ENCODE data around the gene ABCA2.

ABCA2 gene, protein sequence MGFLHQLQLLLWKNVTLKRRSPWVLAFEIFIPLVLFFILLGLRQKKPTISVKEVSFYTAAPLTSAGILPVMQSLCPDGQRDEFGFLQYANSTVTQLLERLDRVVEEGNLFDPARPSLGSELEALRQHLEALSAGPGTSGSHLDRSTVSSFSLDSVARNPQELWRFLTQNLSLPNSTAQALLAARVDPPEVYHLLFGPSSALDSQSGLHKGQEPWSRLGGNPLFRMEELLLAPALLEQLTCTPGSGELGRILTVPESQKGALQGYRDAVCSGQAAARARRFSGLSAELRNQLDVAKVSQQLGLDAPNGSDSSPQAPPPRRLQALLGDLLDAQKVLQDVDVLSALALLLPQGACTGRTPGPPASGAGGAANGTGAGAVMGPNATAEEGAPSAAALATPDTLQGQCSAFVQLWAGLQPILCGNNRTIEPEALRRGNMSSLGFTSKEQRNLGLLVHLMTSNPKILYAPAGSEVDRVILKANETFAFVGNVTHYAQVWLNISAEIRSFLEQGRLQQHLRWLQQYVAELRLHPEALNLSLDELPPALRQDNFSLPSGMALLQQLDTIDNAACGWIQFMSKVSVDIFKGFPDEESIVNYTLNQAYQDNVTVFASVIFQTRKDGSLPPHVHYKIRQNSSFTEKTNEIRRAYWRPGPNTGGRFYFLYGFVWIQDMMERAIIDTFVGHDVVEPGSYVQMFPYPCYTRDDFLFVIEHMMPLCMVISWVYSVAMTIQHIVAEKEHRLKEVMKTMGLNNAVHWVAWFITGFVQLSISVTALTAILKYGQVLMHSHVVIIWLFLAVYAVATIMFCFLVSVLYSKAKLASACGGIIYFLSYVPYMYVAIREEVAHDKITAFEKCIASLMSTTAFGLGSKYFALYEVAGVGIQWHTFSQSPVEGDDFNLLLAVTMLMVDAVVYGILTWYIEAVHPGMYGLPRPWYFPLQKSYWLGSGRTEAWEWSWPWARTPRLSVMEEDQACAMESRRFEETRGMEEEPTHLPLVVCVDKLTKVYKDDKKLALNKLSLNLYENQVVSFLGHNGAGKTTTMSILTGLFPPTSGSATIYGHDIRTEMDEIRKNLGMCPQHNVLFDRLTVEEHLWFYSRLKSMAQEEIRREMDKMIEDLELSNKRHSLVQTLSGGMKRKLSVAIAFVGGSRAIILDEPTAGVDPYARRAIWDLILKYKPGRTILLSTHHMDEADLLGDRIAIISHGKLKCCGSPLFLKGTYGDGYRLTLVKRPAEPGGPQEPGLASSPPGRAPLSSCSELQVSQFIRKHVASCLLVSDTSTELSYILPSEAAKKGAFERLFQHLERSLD (N-terminal part only)

DNA sequence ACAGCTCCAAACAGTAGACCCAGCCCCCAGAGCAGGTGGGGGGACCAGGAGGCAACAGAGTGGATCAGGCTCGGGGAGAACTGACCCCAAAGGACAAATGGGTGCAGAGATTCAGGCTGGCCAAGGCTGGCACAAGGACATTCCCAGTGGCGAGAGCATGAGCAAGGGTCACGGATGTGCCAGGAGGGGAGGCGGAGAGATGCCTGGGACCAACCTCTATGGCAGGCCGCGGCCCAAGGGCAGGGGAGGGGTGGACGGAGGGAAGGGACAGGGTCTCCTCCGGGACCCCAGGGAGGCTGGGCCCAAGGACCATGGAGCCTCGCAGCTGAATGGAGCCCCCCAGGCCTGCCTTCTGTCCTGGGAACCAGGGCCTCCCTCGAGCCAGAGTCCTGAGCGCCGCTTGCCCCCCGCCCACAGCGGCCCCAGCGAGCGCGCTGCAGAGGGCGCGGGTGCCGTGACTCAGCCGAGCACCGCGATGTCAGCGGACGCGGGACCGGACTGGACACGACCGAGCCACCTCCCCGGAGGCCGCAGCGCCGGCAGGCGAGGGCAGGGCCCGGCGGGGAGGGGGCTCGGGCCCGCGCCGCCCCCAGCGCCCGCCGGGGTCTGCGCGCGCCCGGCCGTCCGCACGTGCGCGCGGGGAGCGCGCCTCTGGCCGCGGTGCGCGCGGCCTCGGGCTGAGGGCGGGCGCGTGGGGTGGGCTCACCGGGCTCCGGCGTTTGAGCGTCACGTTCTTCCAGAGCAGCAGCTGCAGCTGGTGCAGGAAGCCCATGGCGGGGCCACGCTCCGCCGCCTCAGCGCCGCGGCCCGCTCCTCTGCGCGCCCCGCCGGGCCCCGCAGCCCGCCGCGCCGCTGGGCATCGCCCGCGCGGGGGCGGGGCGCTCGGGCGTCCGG lies at the start of gene ABCA2:
Gene ABCA2, minus strand, starts transcription at position 869 of the 894 bp plus-strand sequence. Its CDS starts 97 bp downstream, at position 772.
- no peak for DNase-seq

DNA sequence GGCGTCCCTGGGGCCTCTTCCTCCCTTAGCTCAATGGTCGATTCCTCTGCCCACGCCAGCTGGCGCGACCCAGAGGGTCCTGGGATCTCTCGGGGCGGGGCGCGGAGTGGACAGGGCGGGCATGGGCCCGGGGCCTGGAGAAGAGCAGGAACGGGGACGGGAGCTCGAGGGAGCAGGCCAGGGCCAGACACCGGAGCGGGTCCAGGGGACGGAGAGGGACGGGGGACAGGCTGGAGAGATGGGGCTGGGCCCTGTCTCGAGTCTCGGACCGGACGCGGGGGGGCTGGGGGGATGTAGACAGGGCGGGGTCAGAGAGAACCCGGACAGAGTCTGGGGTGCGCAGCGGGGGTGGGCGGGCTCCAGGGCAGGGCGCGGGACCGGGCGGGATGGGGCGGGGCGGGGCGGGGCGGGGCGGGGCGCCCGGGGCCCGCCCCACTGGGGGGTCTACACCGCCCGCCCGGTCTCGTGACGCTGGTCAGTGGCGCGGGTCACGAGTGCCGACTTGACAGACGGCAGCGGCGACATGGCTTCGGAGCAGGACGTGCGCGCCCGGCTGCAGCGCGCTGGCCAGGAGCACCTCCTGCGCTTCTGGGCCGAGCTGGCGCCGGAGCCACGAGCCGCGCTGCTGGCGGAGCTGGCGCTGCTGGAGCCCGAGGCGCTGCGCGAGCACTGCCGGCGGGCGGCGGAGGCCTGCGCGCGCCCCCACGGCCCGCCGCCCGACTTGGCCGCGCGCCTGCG lies 49.1 kb upstream of the ABCA2 start, which contains the start of gene UAP1L1:
Gene UAP1L1, plus strand, starts transcription at position 508 of the 738 bp plus-strand sequence. Its CDS starts 16 bp downstream, at position 524.
- peak; percentile 52 to 72 for DNase-seq

DNA sequence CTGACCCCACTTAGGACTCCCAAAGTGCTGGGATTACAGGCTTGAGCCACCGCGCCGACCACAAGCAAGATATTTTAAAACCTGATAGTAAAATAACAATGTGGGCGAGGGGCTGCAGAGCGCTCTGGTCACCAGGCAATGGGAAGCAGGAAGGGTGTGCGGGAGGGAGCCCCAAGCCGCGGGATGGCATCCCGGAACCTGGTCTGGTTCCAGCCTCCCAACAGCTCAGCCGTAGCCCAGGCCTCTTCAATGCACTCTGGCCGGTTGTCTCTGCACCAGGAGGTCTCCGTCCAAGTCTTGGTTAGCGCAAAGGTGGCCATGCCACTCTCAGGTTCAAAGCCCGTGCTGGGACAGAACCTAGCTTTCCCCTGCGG lies 48.6 kb upstream of the ABCA2 start:
- no peak for DNase-seq

DNA sequence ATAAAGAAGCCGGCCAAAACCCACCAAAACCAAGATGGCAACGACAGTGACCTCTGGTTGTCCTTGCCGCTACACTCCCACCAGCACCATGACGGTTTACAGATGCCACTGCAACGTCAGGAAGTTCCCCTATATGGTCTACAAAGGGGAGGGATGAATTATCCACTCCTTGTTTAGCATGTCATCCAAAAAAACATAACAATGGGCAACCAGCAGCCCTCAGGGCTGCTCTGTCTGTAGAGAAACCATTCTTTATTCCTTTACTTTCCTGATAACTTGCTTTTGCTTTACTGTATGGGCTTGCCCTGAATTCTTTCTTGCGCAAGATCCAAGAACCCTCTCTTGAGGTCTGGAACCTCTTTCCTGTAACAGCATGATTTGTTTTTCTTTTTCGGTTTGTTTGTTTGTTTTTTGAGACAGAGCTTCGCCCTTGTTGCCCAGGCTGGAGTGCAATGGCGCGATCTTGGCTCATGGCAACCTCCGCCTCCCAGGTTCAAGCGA lies 47.3 kb upstream of the ABCA2 start:
- DNase-seq: no peak

DNA sequence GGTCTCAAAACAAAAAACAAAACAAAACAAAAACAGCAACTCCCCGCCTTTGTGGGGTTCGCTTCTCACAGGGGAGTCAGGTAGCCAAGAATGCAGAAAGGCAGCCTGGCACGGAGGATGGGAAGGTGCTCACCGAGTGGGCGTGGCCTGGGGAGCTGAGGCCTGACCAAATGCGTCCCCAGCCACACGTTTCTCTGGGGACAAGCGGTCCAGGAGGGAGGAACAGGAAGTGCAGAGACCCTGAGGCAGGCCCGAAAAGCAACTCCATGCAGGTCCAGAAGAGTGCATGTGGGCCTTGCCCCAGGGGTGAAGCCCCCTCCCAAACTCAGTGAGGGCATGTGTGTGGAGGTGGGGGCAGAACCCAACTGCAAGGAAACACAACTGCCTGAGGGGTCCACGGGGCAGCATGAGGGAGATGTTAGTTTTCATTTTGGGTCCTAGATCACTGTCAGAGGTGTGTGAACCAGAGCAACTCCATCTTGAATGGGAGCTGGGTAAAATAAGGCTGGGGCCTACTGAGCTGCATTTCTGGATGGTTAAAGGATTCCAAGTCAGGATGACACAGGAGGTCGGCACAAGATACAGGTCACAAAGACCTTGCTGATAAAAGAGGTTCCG lies 46.7 kb upstream of the ABCA2 start:
- DNase-seq: no peak

DNA sequence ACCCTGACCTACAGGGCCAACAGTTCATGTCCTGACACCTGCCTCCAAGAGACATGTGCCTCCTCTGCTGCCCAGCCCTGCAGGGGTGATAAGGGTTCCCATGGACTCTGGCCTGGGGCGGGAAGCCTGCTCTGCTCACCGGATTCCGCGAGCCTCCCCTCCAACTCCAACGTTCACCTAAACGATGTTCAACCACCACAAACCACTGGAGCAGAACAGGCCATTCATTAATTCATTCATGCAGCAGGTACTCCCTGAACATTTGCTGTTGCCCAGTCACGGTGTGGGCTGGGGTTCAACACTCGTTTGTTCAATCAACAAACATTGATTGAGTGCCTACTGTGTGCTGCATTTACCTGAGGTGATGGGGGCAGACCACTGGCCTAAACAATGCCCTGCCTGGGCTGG lies 46.0 kb upstream of the ABCA2 start:
- no peak for DNase-seq

DNA sequence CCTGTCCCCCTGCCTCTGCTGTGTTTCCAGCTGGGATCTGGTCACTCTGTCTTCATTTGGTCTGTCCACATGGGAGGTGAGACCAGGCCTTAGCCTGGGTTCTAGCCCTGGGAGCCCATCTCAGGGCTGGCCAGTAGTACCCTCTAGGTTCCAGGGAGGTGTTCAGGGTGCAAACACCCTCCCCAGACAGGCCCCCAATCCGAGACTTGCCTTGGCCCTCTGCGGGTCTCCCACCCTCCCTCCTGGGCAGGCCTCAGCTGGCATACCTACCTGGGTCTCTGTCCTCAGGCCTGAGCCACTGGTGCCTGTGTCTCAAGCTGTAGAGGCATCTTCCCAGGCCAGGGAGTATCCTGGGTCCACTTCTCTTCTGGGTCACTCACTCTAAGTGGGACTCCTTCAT lies 43.2 kb upstream of the ABCA2 start:
- DNase-seq: no peak

DNA sequence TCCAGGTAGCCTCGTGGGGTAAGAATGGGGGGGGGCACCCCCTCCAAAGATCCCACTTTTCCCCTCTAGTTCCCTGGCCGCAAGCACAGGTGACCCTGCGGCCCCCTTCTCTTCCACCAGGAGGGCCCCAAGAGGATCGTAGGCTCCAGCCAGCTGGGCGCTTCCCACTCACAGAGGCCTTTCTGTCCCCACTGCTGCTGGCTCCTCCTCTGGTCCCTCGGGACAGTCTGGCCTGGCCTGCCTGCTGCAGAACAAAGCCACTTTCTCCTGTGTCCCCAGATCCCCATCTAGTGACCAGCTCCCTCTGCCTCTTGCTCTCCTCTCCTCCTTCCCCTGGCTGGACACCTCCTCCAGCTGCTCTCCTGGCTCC lies 42.9 kb upstream of the ABCA2 start:
- no peak for DNase-seq

DNA sequence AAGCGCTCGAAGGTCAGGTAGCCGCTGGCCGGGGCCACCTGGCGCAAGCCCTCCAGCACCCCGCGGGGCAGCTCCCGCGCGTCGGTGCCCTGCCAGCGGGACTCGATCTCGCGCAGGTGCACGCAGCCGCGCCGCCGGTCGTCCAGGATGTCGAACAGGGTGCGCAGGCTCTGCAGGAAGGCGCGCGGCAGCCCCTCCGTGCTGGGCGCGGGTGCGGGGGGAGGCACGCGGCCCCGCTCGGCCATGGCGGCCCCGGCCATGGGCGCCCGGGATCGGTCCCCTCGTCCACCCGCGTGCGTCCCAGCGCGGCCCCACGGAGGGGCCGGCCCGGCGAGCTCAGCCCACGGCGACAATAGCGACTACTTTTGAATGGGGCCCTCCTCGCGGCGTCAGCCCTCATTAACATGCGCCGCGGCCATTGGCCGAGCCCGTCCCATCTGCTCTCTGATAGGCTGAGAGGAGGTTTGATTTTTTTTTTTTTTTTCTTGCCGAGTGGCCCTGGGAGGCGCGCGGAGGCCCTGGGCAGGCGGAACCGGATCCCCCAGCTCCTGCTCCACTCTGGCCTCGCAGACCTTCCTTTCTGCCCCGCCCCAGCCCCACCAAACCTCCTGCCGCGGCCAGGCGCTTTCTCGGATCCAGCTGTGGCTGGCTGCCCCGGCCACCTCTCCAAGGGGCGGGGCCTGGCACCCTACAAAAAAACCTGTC lies 42.3 kb upstream of the ABCA2 start, which contains the start of gene SAPCD2:
Gene SAPCD2, minus strand, starts transcription at position 357 of the 705 bp plus-strand sequence. Its CDS starts 97 bp downstream, at position 260.
- peak; percentile 86 to 89 for DNase-seq

DNA sequence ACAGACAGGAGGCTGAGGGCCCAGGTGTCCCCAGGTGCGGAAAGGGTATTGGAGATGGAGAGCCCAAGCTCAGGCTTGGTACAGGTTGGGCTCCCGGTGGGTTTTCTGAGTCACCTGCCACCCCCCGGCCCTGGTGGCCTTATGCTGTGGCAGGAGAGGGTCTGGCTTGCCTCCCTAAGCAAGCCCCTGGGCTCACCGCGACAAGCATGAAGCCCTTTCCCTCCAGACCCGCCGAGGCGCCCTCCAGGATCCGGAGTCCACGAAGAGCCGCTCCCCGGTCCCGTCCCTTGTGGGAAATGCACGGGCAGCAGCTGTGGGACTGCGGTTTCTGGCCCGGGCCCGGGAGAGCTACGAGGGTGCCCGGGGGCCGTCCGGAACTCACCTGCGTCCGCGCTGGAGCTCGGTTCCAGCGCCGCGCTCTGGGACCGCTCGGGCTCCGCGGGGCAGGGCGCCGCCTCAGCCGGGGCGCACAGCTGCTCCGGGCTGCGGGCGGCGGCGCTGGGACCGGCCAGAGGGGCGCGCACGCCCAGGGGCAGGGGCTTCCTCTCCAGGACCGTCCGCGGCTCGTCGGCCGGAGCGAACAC lies 41.6 kb upstream of the ABCA2 start:
- DNase-seq: no peak

DNA sequence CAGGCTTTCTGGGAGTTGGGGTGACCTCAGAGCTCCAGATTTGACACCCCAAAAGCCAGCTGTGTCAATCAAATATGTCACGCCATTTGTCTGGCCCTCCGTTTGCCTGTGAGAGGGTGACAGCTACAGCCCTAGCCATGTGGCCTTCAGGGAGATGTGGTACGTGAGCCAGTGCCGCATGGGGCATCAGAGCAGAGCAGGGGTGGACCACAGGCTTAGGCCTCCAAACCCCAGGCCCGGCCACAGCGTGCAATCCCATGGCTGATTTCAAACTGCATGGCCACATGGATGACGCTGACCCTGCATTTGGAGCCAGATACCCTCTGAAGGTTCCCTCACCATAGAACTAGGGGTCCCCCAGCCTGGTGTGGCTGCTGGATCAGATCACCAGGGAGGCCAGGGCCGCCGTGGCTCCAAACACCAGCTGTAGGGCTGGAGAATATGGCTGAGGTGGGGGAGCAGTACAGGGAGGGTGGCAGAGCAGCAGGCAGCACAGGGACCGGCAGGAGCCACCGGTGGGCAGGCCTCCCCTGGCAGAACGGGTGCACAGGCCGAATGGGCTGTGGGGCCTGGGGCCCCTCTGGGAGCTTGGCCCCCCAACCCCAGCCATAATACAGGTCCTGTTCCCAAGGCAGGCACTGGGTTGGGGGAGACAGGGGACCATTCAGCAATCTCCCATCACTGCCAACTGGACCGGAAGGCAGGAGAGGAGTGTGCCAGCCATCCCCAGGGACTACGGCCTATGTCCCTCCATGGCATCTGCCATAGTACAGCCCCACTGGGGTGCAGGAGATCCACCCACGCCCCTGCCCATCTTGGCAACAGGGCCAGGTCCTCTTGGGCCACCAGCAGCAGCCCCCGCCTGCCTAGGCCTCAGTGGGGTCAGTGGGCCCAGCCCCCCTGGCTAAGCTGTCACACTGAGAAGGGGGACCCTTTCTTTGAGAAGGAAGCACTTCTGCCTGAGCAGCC lies 40.8 kb upstream of the ABCA2 start:
- no peak for DNase-seq

DNA sequence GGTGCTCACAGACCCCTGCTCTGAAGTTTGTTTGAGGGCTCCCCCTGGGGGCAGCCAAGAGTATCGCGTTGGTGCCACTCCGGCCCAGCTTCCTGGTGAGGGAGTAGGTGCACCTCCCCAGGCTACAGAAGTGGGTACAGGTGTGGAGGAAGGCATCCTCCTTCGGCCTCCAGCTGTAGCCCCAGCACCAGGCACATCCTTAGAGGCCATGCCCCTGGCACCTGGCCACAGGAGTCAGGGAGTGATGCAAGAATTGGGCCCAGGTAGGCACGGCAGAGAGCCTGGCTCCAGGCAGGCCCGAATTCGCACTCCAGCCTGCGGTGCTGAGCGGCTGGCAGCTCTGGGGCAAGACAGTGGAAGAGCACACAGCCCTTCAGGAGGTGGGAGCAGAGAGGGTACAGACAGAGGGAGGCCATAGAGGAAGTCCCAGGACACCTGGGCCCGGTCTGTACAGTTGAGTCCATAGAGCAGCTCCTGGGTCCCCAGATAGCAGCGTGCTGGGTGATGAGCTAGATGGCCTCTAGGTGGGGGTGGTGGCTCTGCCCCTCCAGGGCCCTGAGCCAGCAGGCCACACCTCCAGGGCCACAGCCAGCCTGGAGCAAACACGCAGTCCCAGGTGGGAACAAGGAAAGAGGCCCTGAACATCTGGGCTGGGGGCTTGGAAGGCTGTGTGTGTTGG lies 40.0 kb upstream of the ABCA2 start:
- peak; percentile 90 to 92 for DNase-seq

DNA sequence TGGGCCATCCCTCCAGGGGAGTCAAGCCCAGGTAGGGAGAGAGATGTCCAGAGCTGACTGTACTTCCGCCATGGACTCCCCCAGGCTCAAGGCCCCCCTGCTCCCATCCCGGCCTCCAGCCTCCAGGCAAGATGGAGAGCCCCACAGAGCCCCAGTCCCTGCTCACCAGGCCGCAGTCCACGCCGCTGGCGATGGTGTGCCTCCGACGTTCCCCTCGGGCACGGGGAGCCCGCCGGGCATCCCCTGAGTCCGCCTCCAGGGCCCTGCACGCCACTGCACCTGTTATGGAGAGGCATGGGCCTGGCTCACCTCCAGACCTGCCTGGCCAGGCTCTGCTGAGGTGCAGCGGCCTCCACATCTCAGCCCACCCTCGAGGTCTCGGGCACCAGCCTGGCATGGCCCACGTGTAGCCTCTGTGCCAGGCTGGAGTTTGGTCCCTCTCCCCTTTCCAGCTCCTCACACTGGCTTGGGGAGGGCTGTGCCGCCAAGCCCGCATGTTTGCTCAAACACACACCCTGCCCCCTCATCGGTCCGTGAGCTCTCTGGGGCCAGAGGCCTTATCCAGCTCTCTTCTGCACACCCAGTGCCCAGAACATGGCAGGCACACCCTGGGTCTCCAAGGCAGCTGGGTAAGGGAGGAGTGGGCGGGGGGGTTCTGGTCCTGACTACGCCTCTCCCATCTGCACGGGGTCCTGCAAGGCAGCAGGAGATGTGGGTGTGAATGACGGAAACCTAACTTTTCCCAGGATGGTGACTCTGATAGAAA lies 38.2 kb upstream of the ABCA2 start:
- DNase-seq: no peak

DNA sequence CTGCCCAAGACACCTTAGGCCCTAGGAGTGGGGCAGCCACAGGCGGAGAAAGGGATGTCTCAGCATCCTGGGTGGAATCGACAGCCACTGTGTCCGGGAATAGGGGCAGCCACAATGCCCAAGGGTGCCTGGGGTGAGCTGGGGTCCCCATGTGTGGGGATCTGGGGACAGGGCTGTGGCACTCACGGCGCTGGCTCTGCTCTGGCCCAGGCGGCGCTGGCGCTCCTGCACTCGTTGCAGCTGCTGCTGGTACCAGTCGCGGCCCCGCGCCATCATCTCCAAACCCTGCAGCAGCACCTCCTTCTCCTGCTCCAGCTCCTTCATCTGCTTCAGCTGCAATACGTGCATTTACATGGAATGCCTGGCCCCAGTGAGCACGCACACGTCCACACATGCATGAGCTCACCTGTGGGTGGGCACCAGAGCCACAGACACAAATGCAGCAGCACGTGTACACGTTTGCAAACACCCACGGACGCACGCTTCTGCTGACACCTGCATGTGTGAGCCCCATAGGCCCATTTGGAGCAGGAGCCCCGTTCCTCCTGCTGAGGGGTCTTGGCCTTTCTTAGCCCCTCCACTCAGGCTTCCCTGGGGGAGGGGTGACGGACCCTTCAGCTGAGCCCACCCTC lies 37.4 kb upstream of the ABCA2 start:
- no peak for DNase-seq

DNA sequence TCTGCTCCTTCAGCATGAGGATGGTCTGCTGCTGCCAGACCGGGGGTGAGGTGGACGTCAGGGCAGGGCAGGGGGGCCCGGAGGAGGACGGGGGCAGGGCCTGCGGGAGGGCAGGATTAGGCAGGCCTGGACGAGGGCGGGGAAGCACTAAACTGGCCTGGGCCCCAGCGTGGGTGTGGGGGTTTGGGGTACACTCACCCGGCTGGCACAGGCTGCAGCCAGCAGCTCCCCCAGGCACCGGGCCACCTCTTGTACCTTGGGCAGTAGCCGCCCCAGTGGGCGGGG lies 36.8 kb upstream of the ABCA2 start:
- DNase-seq: no peak
